HG02973 (cell line): ENCODE results near the gene PLEKHG2.
A peak's percentile ranks its signal among the peaks of the same experiment; 100 is the strongest.
"Not testable (repeated sequence)": the region's sequence is repeated elsewhere in the genome, so short reads cannot be mapped to it uniquely, and the experiment has no call there.

Experiments
- ATAC-seq: cut with Tn5 transposase; IDR thresholded peaks from one replicate; pipeline ENCODE4 v1.9.1; 2021; ENCODE audit warnings: moderate library complexity; ENCODE audit not compliant: unreplicated experiment

Gene PLEKHG2

DNA sequence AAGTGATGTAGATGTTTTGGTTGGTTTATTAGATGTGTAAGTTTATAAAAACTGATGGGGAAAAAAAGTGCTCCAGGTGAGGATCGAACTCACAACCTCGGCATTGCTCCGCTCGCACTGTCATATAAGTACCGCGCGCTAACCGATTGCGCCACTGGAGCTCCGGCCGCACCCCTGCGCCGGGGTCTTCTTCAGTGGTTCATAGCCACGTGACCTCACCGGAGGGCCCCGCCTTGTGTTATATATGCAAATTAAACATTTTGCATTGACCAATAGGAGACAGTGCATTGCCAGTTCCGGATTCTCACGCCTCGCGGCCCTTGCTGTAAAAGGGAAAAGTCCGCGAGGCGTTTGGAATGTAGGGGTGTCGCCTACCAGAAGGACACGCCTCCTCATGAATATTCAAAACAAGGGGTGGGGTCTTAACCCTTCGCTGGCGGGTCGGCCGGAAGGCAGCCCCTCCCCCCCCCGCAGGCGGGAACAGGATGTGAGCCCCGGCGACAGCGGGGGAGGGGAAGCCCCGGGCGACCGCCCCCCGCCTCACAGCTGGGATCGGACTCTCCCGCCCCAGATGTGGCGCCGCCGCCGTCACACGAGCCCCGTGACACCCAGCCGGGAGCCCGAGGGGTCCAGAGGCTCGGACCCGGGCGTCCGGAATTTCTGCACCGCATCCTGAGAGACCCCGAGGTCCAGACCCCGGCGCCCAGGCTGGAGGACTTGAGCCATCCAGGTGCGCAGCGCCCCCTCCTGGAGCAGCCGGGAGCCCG, at the start of gene PLEKHG2:
Gene PLEKHG2 (plus strand): TSS at position 570 of the 767 bp plus-strand sequence. CDS start 1,418 bp downstream, outside the sequence.
- peak; percentile 43 for ATAC-seq

- ATAC-seq: no peak
Observed at GRCh38 chr19:39362682-39363657, 49.5 kb upstream of the PLEKHG2 start.

DNA sequence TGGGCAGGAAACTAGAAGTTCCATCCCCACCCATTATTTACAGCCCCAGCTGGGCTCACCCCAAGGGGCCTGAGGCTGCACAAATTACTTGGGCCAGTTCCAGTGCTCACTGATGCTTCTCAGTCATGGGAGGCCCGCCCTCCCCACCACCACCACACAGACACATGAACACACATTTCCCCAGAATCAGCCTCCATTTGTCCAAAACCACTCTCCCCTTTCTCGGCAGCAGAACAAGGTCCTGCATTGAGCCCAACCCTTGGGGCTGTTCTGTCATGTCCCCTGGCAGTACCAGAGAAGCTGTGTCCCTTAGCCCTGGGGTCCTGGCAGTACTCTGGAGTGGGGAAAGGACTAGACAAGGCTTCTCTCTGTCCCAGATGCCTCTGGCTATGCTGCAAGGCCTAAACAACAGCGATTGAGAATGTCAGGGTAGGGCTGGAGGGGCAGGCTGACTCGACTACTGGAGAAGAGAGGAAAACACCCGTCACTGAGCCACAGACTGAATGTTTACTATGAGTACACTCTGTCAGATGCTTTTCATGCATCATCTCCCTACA, 48.5 kb upstream of the PLEKHG2 start:
- no peak for ATAC-seq

DNA sequence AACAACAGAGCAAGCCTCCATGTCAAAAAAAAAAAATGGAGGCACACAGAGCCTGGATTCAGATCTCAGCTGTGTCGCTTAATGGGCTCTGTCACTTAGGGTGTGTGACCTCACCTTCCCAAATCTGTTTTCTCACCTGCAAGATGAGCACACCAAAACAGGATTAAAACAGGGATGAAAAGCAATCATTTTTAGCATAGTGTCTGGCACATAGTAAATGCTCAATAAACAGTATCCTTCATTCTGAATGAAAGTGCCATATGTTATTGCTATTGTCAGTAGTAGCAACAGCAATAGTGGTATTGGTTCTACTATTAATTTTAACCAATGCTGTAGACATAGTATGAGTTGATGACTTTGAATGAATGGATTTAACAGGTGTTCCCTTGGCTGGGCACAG, 46.9 kb upstream of the PLEKHG2 start:
- ATAC-seq: no peak

GRCh38 chr19:39369200-39369599, 43.3 kb upstream of the PLEKHG2 start:
- no peak for ATAC-seq

DNA sequence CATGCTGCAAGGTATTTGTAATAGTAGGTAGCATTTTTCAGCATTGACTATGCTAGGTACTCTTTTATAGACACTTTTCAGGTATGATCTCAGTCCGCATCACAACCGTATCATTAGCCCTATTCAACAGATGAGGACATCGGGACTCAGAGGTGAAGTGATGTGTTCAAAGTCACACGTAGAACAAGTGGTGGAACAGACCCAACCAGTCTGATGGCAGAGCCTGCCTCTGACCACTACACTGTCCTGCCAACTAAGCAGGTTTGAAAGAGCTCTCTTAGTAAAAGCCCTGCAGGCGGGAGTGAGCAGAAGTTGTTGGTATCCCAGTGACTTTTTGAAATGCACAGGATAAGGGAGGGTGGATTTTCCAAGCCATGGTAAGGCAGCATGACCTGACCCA, 41.7 kb upstream of the PLEKHG2 start:
- no peak for ATAC-seq

DNA sequence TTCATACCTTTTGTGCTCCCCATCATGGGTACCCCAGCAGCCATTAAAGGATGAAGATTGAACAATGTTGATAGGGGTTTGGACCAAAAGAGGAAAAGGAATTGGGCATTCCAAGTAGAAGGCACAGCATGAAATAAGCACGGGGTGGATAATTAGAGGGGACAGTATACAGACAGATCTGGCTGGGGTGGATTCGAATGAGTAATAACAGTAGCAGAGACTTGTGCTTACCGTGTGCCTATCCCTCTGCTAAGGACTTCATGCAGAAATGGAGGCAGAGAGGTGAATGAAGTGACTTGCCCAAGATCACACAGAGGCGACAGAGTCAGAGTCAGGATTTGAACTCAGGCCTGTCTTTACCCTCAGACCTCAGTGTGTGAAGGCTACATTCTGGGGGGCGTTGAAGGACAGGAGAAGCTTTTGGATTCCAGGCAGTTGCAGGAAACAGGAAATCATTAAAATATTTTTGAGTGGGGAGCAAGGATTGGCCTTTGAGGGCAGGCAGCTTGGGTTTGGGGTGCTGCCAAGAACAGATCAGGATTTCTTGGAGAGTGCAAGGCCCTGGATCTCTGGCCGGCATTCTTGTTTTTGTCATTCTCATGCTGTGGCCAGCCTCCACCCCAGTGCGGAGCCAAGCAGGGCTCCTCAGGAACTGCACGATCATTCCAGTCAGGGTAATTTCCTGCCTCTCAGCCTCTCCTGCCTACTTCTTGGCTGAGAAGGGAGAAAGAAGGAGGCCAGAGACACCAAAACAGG, 40.2 kb upstream of the PLEKHG2 start:
- no peak for ATAC-seq

- ATAC-seq: no peak
Observed at GRCh38 chr19:39372941-39373340, 39.5 kb upstream of the PLEKHG2 start.

- ATAC-seq: no peak
Observed at GRCh38 chr19:39375929-39376328, 36.5 kb upstream of the PLEKHG2 start.

- no peak for ATAC-seq
Observed at GRCh38 chr19:39377373-39378362, 34.8 kb upstream of the PLEKHG2 start.

GRCh38 chr19:39379366-39379765, 33.1 kb upstream of the PLEKHG2 start:
- ATAC-seq: not testable (repeated sequence)

DNA sequence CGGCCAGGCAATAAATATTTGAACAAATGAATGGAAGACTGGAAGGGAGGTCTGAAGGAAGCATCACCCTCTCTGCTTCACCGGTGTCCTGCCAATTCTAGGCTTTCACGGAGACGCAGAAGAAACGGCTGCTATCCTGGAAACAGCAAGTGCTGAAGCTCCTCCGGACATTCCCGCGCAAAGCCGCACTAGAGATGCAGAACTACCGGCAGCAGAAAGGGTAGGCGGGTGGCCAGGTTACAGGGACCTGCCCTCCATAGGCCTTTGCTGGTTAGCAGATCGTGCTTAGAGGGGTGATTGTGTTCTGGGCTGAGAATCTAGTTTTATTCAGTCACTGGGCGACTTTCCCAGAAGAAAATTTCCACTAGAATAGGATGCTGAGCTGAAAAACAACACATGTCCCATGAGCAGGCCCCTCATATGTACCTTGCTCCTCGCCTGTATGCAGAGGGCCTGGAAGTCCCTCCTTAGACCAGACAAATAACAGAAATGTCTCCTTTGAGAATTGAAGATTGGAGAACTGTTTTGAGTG, 32.5 kb upstream of the PLEKHG2 start:
- no peak for ATAC-seq

DNA sequence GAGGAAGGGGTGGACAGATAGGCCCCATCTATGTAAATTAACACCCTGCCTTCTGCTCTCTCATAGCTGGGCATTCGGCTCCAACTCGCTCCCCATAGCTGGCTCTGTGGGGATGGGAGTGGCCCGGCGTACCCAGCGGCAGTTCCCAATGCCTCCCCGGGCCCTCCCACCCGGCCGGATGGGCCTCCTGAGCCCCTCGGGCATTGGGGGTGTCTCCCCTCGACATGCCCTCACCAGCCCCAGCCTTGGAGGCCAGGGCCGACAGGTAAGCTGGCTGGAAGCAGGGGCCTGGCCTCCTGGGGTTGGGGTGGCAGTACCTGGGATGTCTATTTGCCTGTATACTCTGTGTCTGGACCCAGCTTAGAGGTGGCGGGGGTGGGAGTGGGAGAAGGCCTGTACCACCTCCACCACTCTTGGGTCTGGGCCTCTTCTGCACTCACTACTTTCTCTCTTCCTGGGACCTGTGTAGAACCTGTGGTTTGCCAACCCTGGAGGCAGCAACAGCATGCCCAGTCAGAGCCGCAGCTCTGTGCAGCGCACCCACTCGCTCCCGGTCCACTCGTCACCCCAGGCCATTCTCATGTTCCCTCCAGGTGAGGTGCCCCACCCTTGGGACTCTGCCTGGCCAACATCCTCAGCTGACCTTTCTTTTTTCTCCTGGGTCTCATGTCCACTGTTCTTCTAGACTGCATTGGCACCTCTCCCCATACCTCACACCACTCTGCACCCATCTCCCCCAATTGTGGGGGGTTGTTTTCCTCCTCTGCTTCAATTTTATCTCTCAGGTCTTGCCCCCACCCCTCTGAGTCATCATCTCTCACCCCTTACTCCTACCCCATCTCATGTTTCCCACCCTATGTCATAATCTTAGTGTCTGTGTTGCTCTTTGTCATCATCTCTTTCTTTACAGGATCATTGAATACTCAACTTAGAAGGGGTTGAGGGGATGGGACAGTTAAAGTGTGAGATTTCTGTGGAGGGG, 31.7 kb upstream of the PLEKHG2 start:
- no peak for ATAC-seq

- no peak for ATAC-seq
Observed at GRCh38 chr19:39381910-39382611, 30.4 kb upstream of the PLEKHG2 start.

GRCh38 chr19:39382991-39383828, 29.3 kb upstream of the PLEKHG2 start:
- no peak for ATAC-seq

GRCh38 chr19:39384839-39385568, 27.5 kb upstream of the PLEKHG2 start:
- ATAC-seq: no peak
